HL-60/S4 treated with retinoic acid at 250 ng/mL for 4 days and 3 days (cell line): Measurements from ENCODE around the gene C11orf91.

ENCODE experiments used
- in situ Hi-C: fragments of 300-500 bp; cut with MboI; formaldehyde crosslinking; loops from 2 replicates; pipeline ENCODE4 v1.7.0; 2022; ENCODE audit warnings: low sequenced_read_pairs

C11orf91 gene, protein sequence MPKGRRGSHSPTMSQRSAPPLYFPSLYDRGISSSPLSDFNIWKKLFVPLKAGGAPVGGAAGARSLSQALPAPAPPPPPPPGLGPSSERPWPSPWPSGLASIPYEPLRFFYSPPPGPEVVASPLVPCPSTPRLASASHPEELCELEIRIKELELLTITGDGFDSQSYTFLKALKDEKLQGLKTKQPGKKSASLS

GRCh38 chr11:33700502-33701271, at the start of gene C11orf91:
C11orf91 (minus strand) TSS chr11:33700826; CDS start chr11:33700740, 86 bp downstream.
- in situ Hi-C loops: no loop called here

- in situ Hi-C loops: loop anchor here (25.0 kb wide), 1 partner anchor 386 kb away; no protein-coding TSS in a partner anchor
Observed at GRCh38 chr11:33747979-33748378, 47.4 kb upstream of the C11orf91 start.

DNA sequence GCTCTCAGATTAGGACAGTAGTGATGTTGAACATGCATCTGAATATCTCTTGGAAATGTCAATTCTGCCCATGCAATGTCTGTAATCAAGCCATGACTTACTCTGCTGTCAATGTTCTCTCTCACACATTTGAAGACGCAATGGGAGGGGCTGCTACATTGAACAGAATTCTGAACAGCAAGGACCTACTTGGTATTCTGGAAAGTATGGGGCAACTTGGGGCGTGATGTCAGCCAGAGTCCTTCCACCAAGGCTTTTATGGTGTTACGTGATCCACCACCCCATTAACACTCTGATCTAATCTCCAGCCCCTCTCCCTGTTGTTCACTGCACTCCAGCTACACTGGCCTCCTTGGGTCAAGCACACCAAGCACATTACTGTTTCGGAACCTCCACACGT, 42.7 kb upstream of the C11orf91 start:
- in situ Hi-C loops: loop anchor here (25.0 kb wide), 1 partner anchor 381 kb away; no protein-coding TSS in a partner anchor

- in situ Hi-C loops: loop anchor here (25.0 kb wide), 1 partner anchor 380 kb away; no protein-coding TSS in a partner anchor
Observed at GRCh38 chr11:33742249-33742851, 41.7 kb upstream of the C11orf91 start.

- in situ Hi-C loops: loop anchor here (25.0 kb wide), 1 partner anchor 380 kb away; no protein-coding TSS in a partner anchor
Observed at GRCh38 chr11:33741806-33742205, 41.2 kb upstream of the C11orf91 start.

- in situ Hi-C loops: loop anchor here (25.0 kb wide), 1 partner anchor 375 kb away; no protein-coding TSS in a partner anchor
Observed at GRCh38 chr11:33737362-33737821, 36.8 kb upstream of the C11orf91 start.

DNA sequence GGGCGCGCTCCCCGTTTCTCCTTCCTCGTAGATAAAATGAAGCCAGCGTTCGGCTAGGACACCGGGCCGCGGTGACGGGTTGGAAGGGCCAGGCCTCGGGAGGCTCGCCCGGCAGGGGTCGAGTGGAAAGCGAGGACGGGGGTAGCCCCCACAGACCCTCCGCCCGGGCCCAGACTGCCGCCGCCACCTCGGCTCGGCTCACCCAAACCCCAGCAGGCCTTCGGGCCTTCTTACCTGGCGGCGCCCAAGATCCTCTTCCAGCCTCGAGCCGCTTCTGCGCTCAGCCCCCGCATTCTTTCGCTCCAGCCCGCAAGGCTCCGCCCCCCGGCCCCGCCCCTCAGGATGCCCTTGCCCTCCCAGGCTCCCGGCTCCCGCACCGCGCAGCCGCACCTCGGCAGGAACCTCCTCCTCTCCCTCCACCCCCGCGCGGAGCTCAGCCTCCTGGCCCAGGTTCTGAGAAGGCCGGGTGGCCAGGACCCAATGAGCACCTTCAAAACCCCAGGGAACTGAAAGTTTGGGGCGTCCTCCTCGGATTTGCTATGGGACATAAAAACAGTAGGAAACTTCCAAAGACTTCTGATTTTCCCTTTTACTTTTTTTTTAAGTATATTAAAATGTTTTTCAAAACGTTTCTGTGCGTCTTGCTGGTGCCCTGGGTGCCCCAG, 35.7 kb upstream of the C11orf91 start, which contains the start of gene CD59:
CD59 (minus strand) TSS at position 276 of the 665 bp plus-strand sequence. CDS start 13,978 bp downstream, outside the sequence.
- in situ Hi-C loops: loop anchor here (25.0 kb wide), 1 partner anchor 374 kb away; no protein-coding TSS in a partner anchor

GRCh38 chr11:33735271-33736147, 34.9 kb upstream of the C11orf91 start:
- in situ Hi-C loops: loop anchor here (25.0 kb wide), 1 partner anchor 373 kb away; no protein-coding TSS in a partner anchor

- in situ Hi-C loops: loop anchor here (25.0 kb wide), 1 partner anchor 372 kb away; no protein-coding TSS in a partner anchor
Observed at GRCh38 chr11:33734441-33735270, 34.0 kb upstream of the C11orf91 start.

- in situ Hi-C loops: loop anchor here (25.0 kb wide), 1 partner anchor 372 kb away; no protein-coding TSS in a partner anchor
Observed at GRCh38 chr11:33733980-33734379, 33.4 kb upstream of the C11orf91 start.

DNA sequence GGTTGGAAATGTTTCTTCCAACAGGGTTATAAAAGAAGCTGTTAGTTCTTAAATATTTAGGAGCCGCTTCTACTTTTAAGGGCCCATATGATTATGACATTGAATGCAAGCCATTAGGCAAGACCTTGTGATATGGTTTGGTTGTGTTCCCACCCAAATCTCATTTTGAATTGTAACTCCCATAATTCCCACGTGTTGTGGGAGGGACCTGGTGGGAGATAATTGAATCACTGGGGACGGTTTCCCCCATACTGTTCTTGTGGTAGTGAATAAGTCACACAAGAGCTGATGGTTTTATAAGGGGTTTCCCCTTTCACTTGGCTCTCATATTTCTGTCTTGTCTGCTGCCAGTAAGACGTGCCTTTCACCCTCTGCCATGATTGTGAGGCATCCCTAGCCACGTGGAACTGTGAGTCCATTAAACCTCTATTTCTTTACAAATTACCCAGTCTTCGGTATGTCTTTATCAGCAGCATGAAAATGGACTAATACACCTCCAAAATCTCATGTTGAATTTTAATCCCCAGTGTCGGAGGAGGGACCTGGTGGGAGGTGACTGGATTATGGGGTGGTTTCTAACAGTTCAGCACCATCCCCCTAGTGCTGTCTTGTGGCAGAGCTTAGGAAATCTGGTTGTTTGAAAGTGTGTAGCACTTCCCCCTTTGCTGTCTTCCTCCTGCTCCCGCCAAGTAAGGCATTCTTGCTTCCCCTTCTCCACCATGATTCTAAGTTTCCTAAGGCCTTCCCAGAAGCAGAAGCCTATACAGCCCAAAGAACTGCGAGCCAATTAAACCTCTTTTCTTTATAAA, 31.3 kb upstream of the C11orf91 start:
- in situ Hi-C loops: loop anchor here (25.0 kb wide), 1 partner anchor 370 kb away; no protein-coding TSS in a partner anchor

GRCh38 chr11:33730716-33731115, 30.1 kb upstream of the C11orf91 start:
- in situ Hi-C loops: loop anchor here (25.0 kb wide), 1 partner anchor 368 kb away; no protein-coding TSS in a partner anchor

- in situ Hi-C loops: loop anchor here (25.0 kb wide), 1 partner anchor 367 kb away; no protein-coding TSS in a partner anchor
Observed at GRCh38 chr11:33729072-33729664, 28.5 kb upstream of the C11orf91 start.

GRCh38 chr11:33727539-33727938, 26.9 kb upstream of the C11orf91 start:
- in situ Hi-C loops: loop anchor here (25.0 kb wide), 1 partner anchor 365 kb away; no protein-coding TSS in a partner anchor

DNA sequence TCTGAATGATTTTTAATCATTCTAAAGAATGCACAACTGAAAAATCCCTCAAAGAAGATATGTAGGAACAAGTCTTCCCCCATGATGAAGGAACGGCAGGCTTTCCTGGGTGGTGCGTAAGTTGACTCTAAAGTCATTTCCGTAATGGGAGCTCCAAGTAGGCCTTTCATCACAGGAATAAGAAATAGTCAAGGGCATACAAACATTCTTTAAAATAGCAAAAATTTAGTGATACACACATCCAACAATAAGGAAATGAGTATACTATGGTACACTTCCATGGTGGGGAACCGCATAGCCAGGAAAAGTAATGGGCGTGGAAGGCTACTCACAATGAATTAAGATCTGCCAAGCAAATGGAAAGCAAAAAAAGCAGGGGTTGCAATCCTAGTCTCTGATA, 24.9 kb upstream of the C11orf91 start:
- in situ Hi-C loops: loop anchor here (25.0 kb wide), 1 partner anchor 363 kb away; no protein-coding TSS in a partner anchor

GRCh38 chr11:33724644-33725035, 24.0 kb upstream of the C11orf91 start:
- in situ Hi-C loops: loop anchor here (25.0 kb wide), 1 partner anchor 362 kb away; no protein-coding TSS in a partner anchor
